Measurements from ENCODE around the gene ZBTB16.

- TF ChIP-seq POLR2AphosphoS5 (IDR thresholded peaks at IDR 0.05; ENCODE audit: low read depth) (no peak), EZH2 (IDR thresholded peaks at IDR 0.05; ENCODE audit: low read depth, unreplicated experiment) (no peak), REST (IDR thresholded peaks at IDR 0.05; ENCODE audit: unreplicated experiment) (no peak), EZH2phosphoT487 (IDR thresholded peaks at IDR 0.05; ENCODE audit: unreplicated experiment) (no peak), CREB1 (CRISPR knock-in tag; IDR thresholded peaks at IDR 0.05; ENCODE audit: low read depth) (no peak), JUNB (IDR thresholded peaks at IDR 0.05; ENCODE audit: unreplicated experiment) (no peak), ZNF114 (CRISPR knock-in tag; IDR thresholded peaks at IDR 0.05) (no peak), ZNF331 (CRISPR knock-in tag; IDR thresholded peaks at IDR 0.05; ENCODE audit: low read depth) (no peak)
- TF ChIP-seq, protein P1, sequence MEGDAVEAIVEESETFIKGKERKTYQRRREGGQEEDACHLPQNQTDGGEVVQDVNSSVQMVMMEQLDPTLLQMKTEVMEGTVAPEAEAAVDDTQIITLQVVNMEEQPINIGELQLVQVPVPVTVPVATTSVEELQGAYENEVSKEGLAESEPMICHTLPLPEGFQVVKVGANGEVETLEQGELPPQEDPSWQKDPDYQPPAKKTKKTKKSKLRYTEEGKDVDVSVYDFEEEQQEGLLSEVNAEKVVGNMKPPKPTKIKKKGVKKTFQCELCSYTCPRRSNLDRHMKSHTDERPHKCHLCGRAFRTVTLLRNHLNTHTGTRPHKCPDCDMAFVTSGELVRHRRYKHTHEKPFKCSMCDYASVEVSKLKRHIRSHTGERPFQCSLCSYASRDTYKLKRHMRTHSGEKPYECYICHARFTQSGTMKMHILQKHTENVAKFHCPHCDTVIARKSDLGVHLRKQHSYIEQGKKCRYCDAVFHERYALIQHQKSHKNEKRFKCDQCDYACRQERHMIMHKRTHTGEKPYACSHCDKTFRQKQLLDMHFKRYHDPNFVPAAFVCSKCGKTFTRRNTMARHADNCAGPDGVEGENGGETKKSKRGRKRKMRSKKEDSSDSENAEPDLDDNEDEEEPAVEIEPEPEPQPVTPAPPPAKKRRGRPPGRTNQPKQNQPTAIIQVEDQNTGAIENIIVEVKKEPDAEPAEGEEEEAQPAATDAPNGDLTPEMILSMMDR (conservative IDR thresholded peaks at IDR 0.05; ENCODE audit: low read depth in 2 of 2): no peak
Observed at GRCh38 chr11:114097832-114098231, 38.3 kb downstream of the ZBTB16 start.

Measured in GM23338 (cell line).